HG03354 (cell line): ENCODE results near the gene DYNLRB2.

Experiments
- ATAC-seq: cut with Tn5 transposase; IDR thresholded peaks from one replicate; pipeline ENCODE4 v1.9.1; 2021; ENCODE audit warnings: mild to moderate bottlenecking; ENCODE audit not compliant: unreplicated experiment, poor library complexity, severe bottlenecking

Gene DYNLRB2

DNA sequence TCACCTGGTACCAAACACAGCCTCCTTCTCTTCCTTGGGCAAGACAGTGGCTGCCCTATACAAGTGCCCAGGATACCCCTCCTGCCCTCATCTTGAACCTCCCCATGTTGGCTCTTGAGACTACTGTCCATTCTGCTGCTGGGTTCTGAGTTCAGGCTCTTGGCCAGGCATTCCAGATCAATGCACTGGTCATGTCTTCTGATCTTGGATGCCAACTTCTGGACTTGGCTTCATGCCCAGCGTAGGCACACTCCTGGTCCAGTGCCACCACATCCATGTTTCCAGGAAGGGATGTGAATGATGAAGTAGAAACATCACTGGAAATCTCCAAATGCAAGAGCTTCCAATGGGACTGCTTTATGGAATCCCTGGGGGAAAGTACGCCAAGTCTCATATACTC, 51.5 kb downstream of the DYNLRB2 start:
- ATAC-seq: no peak

DNA sequence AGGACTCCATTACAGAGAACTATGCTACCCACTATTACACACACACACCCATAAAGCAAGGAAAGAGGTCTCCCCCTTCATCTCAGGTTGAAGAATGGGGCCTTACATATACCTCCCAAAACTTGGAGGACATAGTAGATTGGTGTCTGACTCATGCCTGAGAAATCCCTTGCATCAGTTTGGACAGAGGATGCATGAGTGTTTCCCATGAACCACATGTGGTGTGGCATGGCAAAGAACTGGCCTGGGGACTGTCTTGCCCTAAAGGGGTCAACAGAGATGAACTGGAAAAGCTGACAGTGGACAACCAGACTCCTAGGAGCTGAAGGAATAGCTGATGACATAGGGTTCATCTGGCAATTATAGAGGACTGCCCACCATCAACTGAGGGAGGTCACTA, 54.0 kb downstream of the DYNLRB2 start:
- ATAC-seq: no peak

DNA sequence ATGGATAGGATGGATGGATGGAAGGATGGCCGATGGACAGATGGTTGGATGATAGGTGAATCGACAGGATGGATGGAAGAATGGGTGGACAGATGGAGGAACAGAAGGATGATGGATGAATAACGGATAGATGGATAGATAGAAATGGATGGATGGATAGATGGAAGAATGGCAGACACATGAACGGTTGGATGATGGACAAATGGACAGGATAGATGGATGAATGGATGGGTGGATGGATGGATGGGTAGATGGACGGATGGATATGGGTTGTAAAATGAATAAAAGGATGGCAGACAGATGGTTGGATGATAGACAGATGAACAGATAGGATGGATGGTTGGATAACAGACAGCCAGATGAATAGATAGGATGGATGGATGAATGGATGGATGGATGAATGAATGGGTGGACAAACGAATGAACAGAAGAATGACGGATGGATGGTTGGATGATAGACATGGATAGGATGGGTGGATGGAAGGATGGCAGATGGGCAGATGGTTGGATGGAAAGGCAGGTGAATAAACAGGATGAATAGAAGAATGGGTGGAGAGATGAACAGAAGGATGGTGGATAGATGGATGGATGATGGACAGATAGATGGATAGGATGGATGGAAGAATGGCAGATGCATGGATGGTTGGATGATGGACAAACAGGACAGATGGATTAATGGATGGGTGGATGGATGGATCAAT, 55.9 kb downstream of the DYNLRB2 start:
- ATAC-seq: no peak

DNA sequence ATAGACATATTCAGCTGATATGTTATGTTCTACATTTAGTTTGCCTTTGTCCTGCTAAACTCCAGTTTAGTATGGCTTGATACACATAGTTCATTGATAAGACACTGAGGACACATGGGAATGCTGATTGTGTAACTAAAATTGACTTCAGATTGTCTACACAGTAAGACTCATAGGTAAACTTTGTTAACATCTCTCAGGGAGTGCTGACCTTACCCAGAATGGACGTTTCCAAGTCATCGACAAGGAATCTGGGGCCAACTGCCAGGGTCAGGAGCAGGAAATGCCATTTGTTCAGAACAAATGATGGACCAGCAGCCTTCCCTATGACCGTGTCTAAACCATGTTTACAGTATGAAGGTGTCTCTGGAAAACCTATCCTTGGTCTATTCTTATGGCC, 58.7 kb downstream of the DYNLRB2 start:
- no peak for ATAC-seq
